WTC11 (cell line): ENCODE data around the gene BNIP2. TPM values are rescaled to one million over a fixed set of nuclear protein-coding genes. Genes with fewer than 3 reads are reported as not detected.

Source experiments
- ATAC-seq: fragments of 200-7000 bp; cut with Tn5 transposase; 2 replicates; pipeline ENCODE4 v1.10.0; 2021; ENCODE audit warnings: mild to moderate bottlenecking, moderate library complexity
- CTCF ChIA-PET: fragments of 300-600 bp; sonication (Branson Sonifier 250); formaldehyde crosslinking; loops from one replicate; lab custom pipeline; 2021; ENCODE audit warnings: antibody characterized with exemption; lab: Charles Lee
- POLR2A ChIA-PET: fragments of 350-600 bp; sonication (Branson Sonifier 250); formaldehyde crosslinking; loops from one replicate; lab custom pipeline; 2021; ENCODE audit warnings: antibody characterized with exemption; lab: Charles Lee
- DNase-seq: peaks from one replicate; pipeline ENCODE4 v3.0.0; 2021; ENCODE audit warnings: low spot score
- H3K27ac Mint-ChIP-seq: 2 replicates; pipeline ENCODE4 v1.8.0; 2021; ENCODE audit warnings: mixed read lengths
- H3K27me3 Mint-ChIP-seq: 2 replicates; pipeline ENCODE4 v1.8.0; 2021; ENCODE audit warnings: low read depth, mild to moderate bottlenecking, moderate library complexity, mixed read lengths
- H3K36me3 Mint-ChIP-seq: 2 replicates; pipeline ENCODE4 v1.8.0; 2021; ENCODE audit warnings: mixed read lengths
- H3K4me1 Mint-ChIP-seq: 2 replicates; pipeline ENCODE4 v1.8.0; 2022; ENCODE audit warnings: mixed read lengths
- H3K4me3 Mint-ChIP-seq: 2 replicates; pipeline ENCODE4 v1.8.0; 2021; ENCODE audit warnings: mild to moderate bottlenecking, moderate library complexity, mixed read lengths
- H3K9me3 Mint-ChIP-seq: 2 replicates; pipeline ENCODE4 v1.8.0; 2021; ENCODE audit warnings: mixed read lengths
- AR ChIP-seq: fragments of 250-450 bp; sonication (Bioruptor Pico); IDR thresholded peaks from 2 replicates; pipeline ENCODE4 v1.9.0; 2021; ENCODE audit warnings: mild to moderate bottlenecking
- CREB1 ChIP-seq: sonication (generic); formaldehyde crosslinking; IDR thresholded peaks from 2 replicates; pipeline ENCODE4 v1.8.0; 2023; ENCODE audit warnings: mild to moderate bottlenecking, missing genetic modification reagents
- ELF4 ChIP-seq: sonication (generic); formaldehyde crosslinking; IDR thresholded peaks from 2 replicates; pipeline ENCODE4 v1.8.1; 2022; ENCODE audit warnings: low read depth, mild to moderate bottlenecking, moderate library complexity, missing genetic modification reagents
- ETV6 ChIP-seq: sonication (generic); formaldehyde crosslinking; IDR thresholded peaks from 2 replicates; pipeline ENCODE4 v1.8.1; 2022; ENCODE audit warnings: mild to moderate bottlenecking, missing genetic modification reagents
- JAZF1 ChIP-seq: fragments of 250-450 bp; sonication (Bioruptor Pico); IDR thresholded peaks from 2 replicates; pipeline ENCODE4 v1.9.0; 2021; ENCODE audit warnings: moderate library complexity, mild to moderate bottlenecking, inconsistent platforms
- MYBL2 ChIP-seq: sonication (generic); formaldehyde crosslinking; IDR thresholded peaks from 2 replicates; pipeline ENCODE4 v1.8.1; 2023; ENCODE audit warnings: mild to moderate bottlenecking, moderate library complexity, missing genetic modification reagents
- NR3C1 ChIP-seq: sonication (generic); formaldehyde crosslinking; conservative IDR thresholded peaks from 2 replicates; pipeline ENCODE4 v1.8.1; 2023; ENCODE audit warnings: low read depth, mild to moderate bottlenecking, missing genetic modification reagents
- OVOL2 ChIP-seq: fragments of 250-450 bp; sonication (Bioruptor Pico); IDR thresholded peaks from 2 replicates; pipeline ENCODE4 v1.9.0; 2021; ENCODE audit warnings: mild to moderate bottlenecking, borderline replicate concordance
- PRDM15 ChIP-seq: sonication (generic); formaldehyde crosslinking; IDR thresholded peaks from 2 replicates; pipeline ENCODE4 v1.8.0; 2022; ENCODE audit warnings: missing genetic modification reagents
- STAT6 ChIP-seq: sonication (generic); formaldehyde crosslinking; conservative IDR thresholded peaks from 2 replicates; pipeline ENCODE4 v1.8.1; 2023; ENCODE audit warnings: mild to moderate bottlenecking, low read depth, missing genetic modification reagents, moderate library complexity
- ZBTB21 ChIP-seq: sonication (generic); formaldehyde crosslinking; IDR thresholded peaks from 2 replicates; pipeline ENCODE4 v1.8.1; 2023; ENCODE audit warnings: mild to moderate bottlenecking, missing genetic modification reagents, borderline replicate concordance
- ZBTB43 ChIP-seq: sonication (generic); formaldehyde crosslinking; IDR thresholded peaks from 2 replicates; pipeline ENCODE4 v1.8.1; 2023; ENCODE audit warnings: mild to moderate bottlenecking, missing genetic modification reagents
- ZNF317 ChIP-seq: sonication (generic); formaldehyde crosslinking; IDR thresholded peaks from 2 replicates; pipeline ENCODE4 v1.8.1; 2023; ENCODE audit warnings: low read depth, mild to moderate bottlenecking, moderate library complexity, missing genetic modification reagents, borderline replicate concordance
- ZNF532 ChIP-seq: fragments of 250-450 bp; sonication (Bioruptor Pico); IDR thresholded peaks from 2 replicates; pipeline ENCODE4 v1.9.0; 2021; ENCODE audit warnings: mild to moderate bottlenecking, borderline replicate concordance
- total RNA-seq: library from RNA; stranded (reverse); gene quantifications from 3 replicates; pipeline ENCODE4 v1.2.3, GENCODE V29; 2021

BNIP2 gene
- total RNA-seq, 1 experiment from 2014 or later, result 40.3 TPM

GRCh38 chr15:59678620-59679019, 10.5 kb downstream of the BNIP2 start (continued):
- TF ChIP-seq AR (CRISPR knock-in tag), result no peak
- no peak for TF ChIP-seq ZNF532 (CRISPR knock-in tag)
- no peak for TF ChIP-seq NR3C1 (CRISPR knock-in tag)
- TF ChIP-seq ZNF317 (CRISPR knock-in tag), result no peak

- no peak overlapping the region for H3K27ac Mint-ChIP-seq
- CTCF ChIA-PET, result no interaction called here
- POLR2A ChIA-PET, result no interaction called here
- no peaks in the 10 kb centered on the region for H3K27me3 Mint-ChIP-seq
- H3K4me3 Mint-ChIP-seq, result no peak overlapping the region
- TF ChIP-seq ZBTB43 (no peak), PRDM15 (CRISPR knock-in tag) (no peak), MYBL2 (CRISPR knock-in tag) (no peak), CREB1 (no peak), STAT6 (CRISPR knock-in tag) (no peak), OVOL2 (CRISPR knock-in tag) (no peak), ETV6 (CRISPR knock-in tag) (no peak), ZBTB21 (CRISPR knock-in tag) (no peak), JAZF1 (CRISPR knock-in tag) (no peak), ELF4 (CRISPR knock-in tag) (no peak)
- peaks cover 67% of the 10 kb centered on the region for H3K36me3 Mint-ChIP-seq
- DNase-seq (no peak), ATAC-seq (no peak)
- H3K4me1 Mint-ChIP-seq, result no peaks in the 10 kb centered on the region
- H3K9me3 Mint-ChIP-seq, result no peaks in the 10 kb centered on the region
These were observed 10.9 kb downstream of the BNIP2 start for GRCh38 chr15:59678172-59678571.
